H9 (cell line): ENCODE data around the gene BRD9. TPM values are rescaled to one million over a fixed set of nuclear protein-coding genes. Genes with fewer than 3 reads are reported as not detected.

Experiments
- DNase-seq: peaks from one replicate; pipeline ENCODE4 v3.0.0-alpha.2; 2017
- H2AFZ ChIP-seq: one replicate; pipeline ENCODE4 v1.6.1; 2013; ENCODE audit warnings: mild to moderate bottlenecking, low read length, control low read depth, moderate library complexity
- H2AK5ac ChIP-seq: 2 replicates; pipeline ENCODE4 v1.6.1; 2013; ENCODE audit warnings: low read length, control low read depth, mixed read lengths; ENCODE audit not compliant: insufficient read length
- H2BK120ac ChIP-seq: one replicate; pipeline ENCODE4 v1.6.1; 2013; ENCODE audit warnings: low read depth, mild to moderate bottlenecking, low read length, control low read depth, inconsistent platforms; ENCODE audit not compliant: poor library complexity, severe bottlenecking
- H2BK12ac ChIP-seq: 2 replicates; pipeline ENCODE4 v1.6.1; 2013; ENCODE audit warnings: low read length, control low read depth, mixed read lengths, low read depth; ENCODE audit not compliant: insufficient read length
- H2BK15ac ChIP-seq: 2 replicates; pipeline ENCODE4 v1.6.1; 2013; ENCODE audit warnings: low read depth, low read length, control low read depth
- H2BK20ac ChIP-seq: one replicate; pipeline ENCODE4 v1.6.1; 2013; ENCODE audit warnings: low read depth, mild to moderate bottlenecking, low read length, control low read depth, inconsistent platforms; ENCODE audit not compliant: poor library complexity, severe bottlenecking
- H2BK5ac ChIP-seq: 2 replicates; pipeline ENCODE4 v1.6.1; 2013; ENCODE audit warnings: low read length, control low read depth, mixed read lengths; ENCODE audit not compliant: insufficient read length
- H3K14ac ChIP-seq: 2 replicates; pipeline ENCODE4 v1.6.1; 2013; ENCODE audit warnings: low read length, control low read depth; ENCODE audit not compliant: insufficient read depth
- H3K18ac ChIP-seq: 2 replicates; pipeline ENCODE4 v1.6.1; 2013; ENCODE audit warnings: low read depth, mild to moderate bottlenecking, mixed read lengths, low read length, control low read depth; ENCODE audit not compliant: insufficient read length
- H3K23ac ChIP-seq: 2 replicates; pipeline ENCODE4 v1.6.1; 2013; ENCODE audit warnings: low read length, control low read depth, mixed read lengths, low read depth; ENCODE audit not compliant: insufficient read length
- H3K23me2 ChIP-seq: 2 replicates; pipeline ENCODE4 v1.6.1; 2013; ENCODE audit warnings: low read depth, mild to moderate bottlenecking, mixed read lengths, low read length, control low read depth; ENCODE audit not compliant: insufficient read length, poor library complexity, severe bottlenecking
- H3K27ac ChIP-seq: 2 replicates; pipeline ENCODE4 v1.5.1; 2013; ENCODE audit warnings: low read length, control low read depth, mixed read lengths, low read depth; ENCODE audit not compliant: insufficient read length
- H3K27me3 ChIP-seq: 2 replicates; pipeline ENCODE4 v1.6.1; 2013; ENCODE audit warnings: low read length, control low read depth, inconsistent platforms; ENCODE audit not compliant: insufficient read depth
- H3K4ac ChIP-seq: 2 replicates; pipeline ENCODE4 v1.6.1; 2013; ENCODE audit warnings: low read depth, mild to moderate bottlenecking, control low read depth, inconsistent platforms, low read length, moderate library complexity
- H3K4me1 ChIP-seq: 2 replicates; pipeline ENCODE4 v1.6.1; 2013; ENCODE audit warnings: low read length, control low read depth, inconsistent platforms; ENCODE audit not compliant: insufficient read depth
- H3K4me2 ChIP-seq: 2 replicates; pipeline ENCODE4 v1.6.1; 2013; ENCODE audit warnings: low read length, control low read depth, mixed read lengths; ENCODE audit not compliant: insufficient read length, insufficient read depth
- H3K56ac ChIP-seq: 2 replicates; pipeline ENCODE4 v1.6.1; 2013; ENCODE audit warnings: low read depth, mild to moderate bottlenecking, mixed read lengths, low read length, control low read depth; ENCODE audit not compliant: insufficient read length
- H3K79me1 ChIP-seq: 2 replicates; pipeline ENCODE4 v1.6.1; 2013; ENCODE audit warnings: low read depth, mild to moderate bottlenecking, moderate library complexity, low read length, control low read depth, inconsistent platforms; ENCODE audit not compliant: insufficient read depth, poor library complexity, severe bottlenecking
- H3K79me2 ChIP-seq: 2 replicates; pipeline ENCODE4 v1.6.1; 2013; ENCODE audit warnings: low read length, control low read depth, inconsistent platforms; ENCODE audit not compliant: insufficient read depth
- H3K9ac ChIP-seq: 2 replicates; pipeline ENCODE4 v1.6.1; 2013; ENCODE audit warnings: low read length, control low read depth, mixed read lengths; ENCODE audit not compliant: insufficient read length; ENCODE audit errors: extremely low read depth
- H3K9me3 ChIP-seq: one replicate; pipeline ENCODE4 v1.6.1; 2013; ENCODE audit warnings: low read depth, low read length, inconsistent platforms; ENCODE audit not compliant: control insufficient read depth
- H3T11ph ChIP-seq: one replicate; pipeline ENCODE4 v1.6.1; 2013; ENCODE audit warnings: mild to moderate bottlenecking, low read length, control low read depth, inconsistent platforms
- H4K20me1 ChIP-seq: one replicate; pipeline ENCODE4 v1.6.1; 2013; ENCODE audit not compliant: control insufficient read depth, insufficient read length, insufficient read depth
- H4K5ac ChIP-seq: 2 replicates; pipeline ENCODE4 v1.6.1; 2013; ENCODE audit warnings: low read depth, mild to moderate bottlenecking, mixed read lengths, low read length, control low read depth; ENCODE audit not compliant: insufficient read length
- H4K8ac ChIP-seq: replicated peaks from 2 replicates; pipeline ENCODE4 v1.6.1; 2013; ENCODE audit warnings: low read length, control low read depth, mixed read lengths, low read depth; ENCODE audit not compliant: insufficient read length
- H4K91ac ChIP-seq: 2 replicates; pipeline ENCODE4 v1.6.1; 2013; ENCODE audit warnings: low read depth, mild to moderate bottlenecking, moderate library complexity, mixed read lengths, low read length, control low read depth; ENCODE audit not compliant: insufficient read length
- H3K27ac Mint-ChIP-seq, 3 experiments: 2 replicates in 2 of 3; 3 replicates in 1 of 3; pipeline ENCODE4 v1.8.0; 2020 to 2021; ENCODE audit warnings: mixed read lengths in 3 of 3, mild to moderate bottlenecking in 1 of 3, moderate library complexity in 1 of 3
- H3K27me3 Mint-ChIP-seq: 2 replicates; pipeline ENCODE4 v1.8.0; 2021; ENCODE audit warnings: low read depth, mild to moderate bottlenecking, moderate library complexity, mixed read lengths
- H3K36me3 Mint-ChIP-seq, 3 experiments: 2 replicates in 2 of 3; 3 replicates in 1 of 3; pipeline ENCODE4 v1.8.0; 2020 to 2021; ENCODE audit warnings: low read depth in 3 of 3, mixed read lengths in 3 of 3; ENCODE audit not compliant: insufficient read depth in 1 of 3
- H3K4me1 Mint-ChIP-seq, 2 experiments: 2 replicates each; pipeline ENCODE4 v1.8.0; 2020; ENCODE audit warnings: mixed read lengths in 2 of 2
- H3K4me3 Mint-ChIP-seq, 2 experiments: 2 replicates in 1 of 2; 3 replicates in 1 of 2; pipeline ENCODE4 v1.8.0; 2020 to 2021; ENCODE audit warnings: mild to moderate bottlenecking in 2 of 2, mixed read lengths in 2 of 2, moderate library complexity in 1 of 2
- H3K9me3 Mint-ChIP-seq, 2 experiments: 2 replicates in 1 of 2; 3 replicates in 1 of 2; pipeline ENCODE4 v1.8.0; 2020; ENCODE audit warnings: mild to moderate bottlenecking in 2 of 2, mixed read lengths in 2 of 2, moderate library complexity in 1 of 2
- WGBS: extraction: QIAGEN DNeasy Blood & Tissue Kit; methylation state at CpG from one replicate; pipeline ENCODE4 v1.1.7; 2013; ENCODE audit warnings: missing lambda C conversion rate, low lambda C conversion rate, mixed read lengths; ENCODE audit not compliant: insufficient read length; ENCODE audit errors: extremely low coverage; 5-methylcytosine and 5-hydroxymethylcytosine counted together
- total RNA-seq: library from RNA; stranded (reverse); gene quantifications from 2 replicates; pipeline ENCODE4 v1.2.1, GENCODE V29; 2021
- TF ChIP-seq, protein P1 (sequence below): fragments of 200-600 bp; sonication (generic); conservative IDR thresholded peaks from 3 replicates; pipeline ENCODE4 v1.8.0; 2021; ENCODE audit warnings: antibody characterized with exemption, mild to moderate bottlenecking

Gene BRD9
- total RNA-seq, 1 experiment from 2014 or later, result 70.5 TPM

DNA sequence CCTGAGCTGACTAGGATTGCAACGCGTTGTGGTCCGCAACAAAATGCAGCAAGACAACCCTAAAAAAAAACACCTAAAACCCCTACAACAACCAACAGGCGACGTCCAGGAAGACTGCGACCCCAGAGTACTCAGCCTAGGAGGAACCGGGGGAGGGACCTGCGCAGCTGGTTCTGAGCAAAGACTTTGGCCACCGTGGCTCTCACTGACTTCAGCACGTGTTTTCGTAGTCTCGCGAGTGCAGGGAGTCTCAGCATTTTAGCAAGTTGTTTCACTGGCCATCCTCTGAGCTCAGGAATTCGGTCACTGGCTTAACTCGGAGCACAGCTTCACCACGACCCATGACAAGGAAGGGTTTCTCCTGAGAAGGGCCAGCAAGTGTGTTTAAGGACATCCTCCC is 33.2 kb downstream of the BRD9 start:
- Histone ChIP-seq H3K14ac (no peak overlapping the region), H3K4me1 (no peaks in the 10 kb centered on the region), H3K79me2 (no peaks in the 10 kb centered on the region), H3K56ac (no peak overlapping the region), H3K27ac (no peak overlapping the region), H3K79me1 (no peaks in the 10 kb centered on the region), H2AK5ac (no peak overlapping the region), H3K9ac (no peak overlapping the region), H3K4ac (no peak overlapping the region), H2BK120ac (no peak overlapping the region), H2BK20ac (no peak overlapping the region), H2BK12ac (no peak overlapping the region), H4K20me1 (peaks cover 2% of the 10 kb centered on the region), H3K23me2 (no peaks in the 10 kb centered on the region), H3K27me3 (no peaks in the 10 kb centered on the region), H4K91ac (no peak overlapping the region), H4K5ac (no peak overlapping the region), H2AFZ (no peak overlapping the region), H3K23ac (no peak overlapping the region), H3K4me2 (no peak overlapping the region), H3T11ph (no peak overlapping the region), H3K18ac (no peak overlapping the region), H4K8ac (no peak overlapping the region), H2BK15ac (no peak overlapping the region), H3K9me3 (no peaks in the 10 kb centered on the region), H2BK5ac (no peak overlapping the region)
- Mint-ChIP-seq H3K4me3 (no peak overlapping the region), H3K9me3 (no peaks in the 10 kb centered on the region), H3K4me1 (no peaks in the 10 kb centered on the region), H3K36me3 (peaks cover 11 to 39% (median 15%) of the 10 kb centered on the region in 3 experiments), H3K27me3 (no peaks in the 10 kb centered on the region; the same call in 1 of the 2 replicates), H3K27ac (peak overlapping the region in 2 of 3 experiments; percentile 17 to 44; a peak in 2 of 7 replicates)
- TF ChIP-seq, protein P1, sequence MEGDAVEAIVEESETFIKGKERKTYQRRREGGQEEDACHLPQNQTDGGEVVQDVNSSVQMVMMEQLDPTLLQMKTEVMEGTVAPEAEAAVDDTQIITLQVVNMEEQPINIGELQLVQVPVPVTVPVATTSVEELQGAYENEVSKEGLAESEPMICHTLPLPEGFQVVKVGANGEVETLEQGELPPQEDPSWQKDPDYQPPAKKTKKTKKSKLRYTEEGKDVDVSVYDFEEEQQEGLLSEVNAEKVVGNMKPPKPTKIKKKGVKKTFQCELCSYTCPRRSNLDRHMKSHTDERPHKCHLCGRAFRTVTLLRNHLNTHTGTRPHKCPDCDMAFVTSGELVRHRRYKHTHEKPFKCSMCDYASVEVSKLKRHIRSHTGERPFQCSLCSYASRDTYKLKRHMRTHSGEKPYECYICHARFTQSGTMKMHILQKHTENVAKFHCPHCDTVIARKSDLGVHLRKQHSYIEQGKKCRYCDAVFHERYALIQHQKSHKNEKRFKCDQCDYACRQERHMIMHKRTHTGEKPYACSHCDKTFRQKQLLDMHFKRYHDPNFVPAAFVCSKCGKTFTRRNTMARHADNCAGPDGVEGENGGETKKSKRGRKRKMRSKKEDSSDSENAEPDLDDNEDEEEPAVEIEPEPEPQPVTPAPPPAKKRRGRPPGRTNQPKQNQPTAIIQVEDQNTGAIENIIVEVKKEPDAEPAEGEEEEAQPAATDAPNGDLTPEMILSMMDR, result no peak
- no peak for DNase-seq
- WGBS, result no CpG with 5 or more reads among the region's 16 CpGs
